ENCODE data around the gene CCL19. TPM values are rescaled to one million over a fixed set of nuclear protein-coding genes. Genes with fewer than 3 reads are reported as not detected.

Gene CCL19
- total RNA-seq, 1 experiment from 2014 or later = not detected

DNA sequence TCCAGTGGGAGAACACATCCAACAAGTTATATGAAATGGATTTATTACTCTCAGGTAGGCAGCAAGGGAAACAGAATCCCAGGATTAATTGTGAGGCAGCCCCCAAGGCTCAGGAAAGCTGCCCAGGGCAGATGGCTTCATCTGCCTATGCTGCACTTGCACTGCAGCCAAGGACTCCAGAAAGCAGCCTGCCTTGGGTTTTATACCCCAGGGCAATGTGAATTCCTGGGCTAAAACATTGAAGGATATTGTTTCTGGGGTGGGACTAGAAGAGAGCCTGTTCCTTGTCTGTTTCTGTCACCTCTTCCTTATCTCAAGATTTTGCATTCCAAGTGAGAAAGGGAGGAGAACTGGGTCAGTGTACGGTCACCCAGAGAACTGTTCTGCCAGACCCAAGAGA lies 19.8 kb downstream of the CCL19 start (continued):
- TF ChIP-seq IRF1 (CRISPR knock-in tag; IDR thresholded peaks at IDR 0.05) (no peak), USF2 (CRISPR knock-in tag; IDR thresholded peaks at IDR 0.05) (no peak), FOXP4 (CRISPR knock-in tag; IDR thresholded peaks at IDR 0.05) (no peak), ZNF416 (CRISPR knock-in tag; IDR thresholded peaks at IDR 0.05) (no peak)

DNA sequence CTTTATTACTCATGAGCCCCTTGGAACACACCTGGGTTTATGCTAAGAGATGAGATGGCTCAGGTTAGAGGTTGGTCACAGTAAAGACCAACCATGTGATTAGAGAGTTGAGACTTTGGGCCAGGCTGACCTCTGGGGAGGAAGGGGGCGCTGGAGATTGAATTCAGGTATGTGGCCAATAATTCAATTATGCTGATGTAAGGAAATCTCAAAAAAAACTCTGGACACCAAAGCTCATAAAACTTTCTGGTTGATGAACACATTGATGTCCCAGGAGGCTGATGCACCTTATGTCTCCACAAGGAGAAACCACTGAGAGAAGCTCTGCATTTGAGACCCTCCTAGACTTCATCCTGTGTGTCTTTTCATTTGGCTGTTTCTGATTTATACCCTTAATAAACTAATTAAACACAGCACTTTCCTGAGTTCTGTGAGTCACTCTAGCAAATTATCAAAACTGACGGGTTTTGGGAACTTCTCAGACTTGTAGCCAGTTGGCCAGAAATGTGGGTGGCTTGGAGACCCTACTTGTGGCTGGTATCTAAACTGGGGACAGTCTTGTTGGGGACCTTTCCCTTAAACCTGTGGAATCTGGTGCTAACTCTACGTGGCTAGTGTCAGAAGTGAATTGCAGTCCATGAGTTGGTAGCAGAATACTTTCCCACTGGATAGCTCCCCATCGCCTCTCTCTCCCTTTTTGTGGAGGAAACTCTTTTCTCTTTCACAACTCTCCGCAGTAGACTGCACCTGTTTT lies 21.1 kb downstream of the CCL19 start:
- Mint-ChIP-seq H3K36me3 (peaks cover 24% of the 10 kb centered on the region), H3K9me3 (peaks cover 20% of the 10 kb centered on the region), H3K4me3 (no peak overlapping the region), H3K27ac (no peak overlapping the region), H3K27me3 (ENCODE audit: low read depth) (peaks cover 10% of the 10 kb centered on the region), H3K4me1 (peaks cover 5% of the 10 kb centered on the region)
- POLR2A ChIA-PET = no interaction called here
- CTCF ChIA-PET = interaction anchor here (1.6 kb wide), 2 partner anchors 31 to 33 kb away, joined by 6 to 8 read pairs; no protein-coding TSS in a partner anchor
- no peak for ATAC-seq
- DNase-seq (ENCODE audit: low spot score) = no peak
- TF ChIP-seq ZNF671 (CRISPR knock-in tag; IDR thresholded peaks at IDR 0.05) (no peak), FOXP4 (CRISPR knock-in tag; IDR thresholded peaks at IDR 0.05) (no peak), ARID4B (CRISPR knock-in tag; IDR thresholded peaks at IDR 0.05; ENCODE audit: borderline replicate concordance) (no peak), MAX (CRISPR knock-in tag; IDR thresholded peaks at IDR 0.05) (no peak), GABPB1 (CRISPR knock-in tag; IDR thresholded peaks at IDR 0.05) (no peak), ZMAT4 (CRISPR knock-in tag; IDR thresholded peaks at IDR 0.05) (no peak), ZNF232 (CRISPR knock-in tag; IDR thresholded peaks at IDR 0.05) (no peak), ZSCAN18 (CRISPR knock-in tag; IDR thresholded peaks at IDR 0.05) (no peak), CREB1 (CRISPR knock-in tag; IDR thresholded peaks at IDR 0.05) (no peak), MYBL2 (CRISPR knock-in tag; IDR thresholded peaks at IDR 0.05) (no peak), CREM (CRISPR knock-in tag; IDR thresholded peaks at IDR 0.05) (no peak)

Measured in WTC11 (cell line).